ENCODE data around the gene AP1S1. TPM values are rescaled to one million over a fixed set of nuclear protein-coding genes. Genes with fewer than 3 reads are reported as not detected.
A peak's percentile ranks its signal among the peaks of the same experiment; 100 is the strongest.

Gene AP1S1
- polyA plus RNA-seq, 1 donor (not counting 4 experiments of a cell fraction or from before 2014, with no cell fraction given): 279 TPM

DNA sequence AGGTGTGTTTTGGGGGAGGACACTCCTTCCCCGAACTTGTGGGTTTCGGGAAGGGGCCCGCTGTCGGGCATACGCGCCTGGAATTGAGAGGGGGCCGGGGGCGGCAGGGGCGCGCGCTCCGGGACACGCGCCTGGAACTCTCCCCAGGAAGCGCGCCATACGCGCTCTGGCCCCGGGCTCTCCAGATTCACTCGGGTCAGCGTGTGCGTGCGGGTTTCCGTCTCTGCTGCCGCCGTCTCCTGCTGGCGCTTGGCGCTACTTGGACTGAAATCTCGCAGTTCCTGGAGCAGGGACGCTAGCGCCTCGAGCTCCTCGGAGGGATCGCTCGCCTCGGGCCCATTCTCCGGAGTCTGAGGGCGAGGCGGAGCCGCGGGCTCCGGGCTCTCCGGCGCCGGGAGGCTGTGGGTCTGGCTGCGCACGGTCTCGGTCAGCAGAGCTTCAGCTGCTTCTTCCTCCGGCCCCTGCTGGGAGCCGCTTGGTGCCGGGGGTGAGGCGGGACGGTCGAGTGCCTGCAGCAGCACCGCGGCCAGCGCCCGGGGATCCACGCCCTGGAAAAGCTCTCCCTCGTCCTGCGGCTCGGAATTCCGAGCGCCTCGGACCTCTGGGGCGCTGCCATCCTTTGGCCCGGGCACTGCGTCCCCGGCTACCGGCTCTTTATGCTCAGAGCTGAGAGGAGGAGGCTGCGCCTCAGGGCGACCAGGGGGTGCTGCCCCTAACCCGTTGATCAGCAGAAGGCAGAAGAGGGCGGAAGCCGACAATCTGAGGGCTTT is 10.0 kb downstream of the AP1S1 start:
- Histone ChIP-seq H3K4me2 (ENCODE audit: control insufficient read depth, extremely low read depth, insufficient read depth, low read depth, low read length) (peak overlapping the region; percentile 76), H3K27ac (ENCODE audit: control insufficient read depth, insufficient read depth, low read length) (no peak overlapping the region), H3K79me2 (ENCODE audit: control insufficient read depth, insufficient read depth, low read length) (no peaks in the 10 kb centered on the region), H3K4me3 (ENCODE audit: control insufficient read depth in 2 of 3, extremely low read depth in 1 of 3, insufficient read depth in 2 of 3, low read depth in 1 of 3, low read length in 3 of 3) (peak overlapping the region; percentile 34 to 57 (median 51)), H3K36me3 (ENCODE audit: control insufficient read depth in 2 of 2, extremely low read depth in 1 of 2, insufficient read depth in 2 of 2, low read length in 2 of 2) (peaks cover 11 to 20% of the 10 kb centered on the region in 2 experiments), H3K9ac (ENCODE audit: control insufficient read depth, extremely low read depth, insufficient read depth, low read length) (peak overlapping the region; percentile 44), H3K9me3 (ENCODE audit: control insufficient read depth, low read depth, low read length) (no peaks in the 10 kb centered on the region), H4K20me1 (ENCODE audit: control insufficient read depth, extremely low read depth, insufficient read depth, low read length) (peaks cover 3% of the 10 kb centered on the region), H3K9me1 (ENCODE audit: control insufficient read depth, extremely low read depth, insufficient read depth, low read length) (no peaks in the 10 kb centered on the region), H2AFZ (ENCODE audit: control insufficient read depth, low read length) (no peak overlapping the region), H3K4me1 (ENCODE audit: control insufficient read depth, extremely low read depth, insufficient read depth, low read length) (peaks cover 38% of the 10 kb centered on the region), H3K27me3 (ENCODE audit: control insufficient read depth, extremely low read depth, insufficient read depth, low read length) (peaks cover 45% of the 10 kb centered on the region)
- dilution Hi-C loops (cut with MboI; ENCODE audit: extremely low pct_ligation_motif_present, low sequenced_read_pairs): no loop called here
- DNase-seq (ENCODE audit: low read depth, low spot score) (no peak), FAIRE-seq (no peak)
- TF ChIP-seq, protein P1, sequence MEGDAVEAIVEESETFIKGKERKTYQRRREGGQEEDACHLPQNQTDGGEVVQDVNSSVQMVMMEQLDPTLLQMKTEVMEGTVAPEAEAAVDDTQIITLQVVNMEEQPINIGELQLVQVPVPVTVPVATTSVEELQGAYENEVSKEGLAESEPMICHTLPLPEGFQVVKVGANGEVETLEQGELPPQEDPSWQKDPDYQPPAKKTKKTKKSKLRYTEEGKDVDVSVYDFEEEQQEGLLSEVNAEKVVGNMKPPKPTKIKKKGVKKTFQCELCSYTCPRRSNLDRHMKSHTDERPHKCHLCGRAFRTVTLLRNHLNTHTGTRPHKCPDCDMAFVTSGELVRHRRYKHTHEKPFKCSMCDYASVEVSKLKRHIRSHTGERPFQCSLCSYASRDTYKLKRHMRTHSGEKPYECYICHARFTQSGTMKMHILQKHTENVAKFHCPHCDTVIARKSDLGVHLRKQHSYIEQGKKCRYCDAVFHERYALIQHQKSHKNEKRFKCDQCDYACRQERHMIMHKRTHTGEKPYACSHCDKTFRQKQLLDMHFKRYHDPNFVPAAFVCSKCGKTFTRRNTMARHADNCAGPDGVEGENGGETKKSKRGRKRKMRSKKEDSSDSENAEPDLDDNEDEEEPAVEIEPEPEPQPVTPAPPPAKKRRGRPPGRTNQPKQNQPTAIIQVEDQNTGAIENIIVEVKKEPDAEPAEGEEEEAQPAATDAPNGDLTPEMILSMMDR (optimal IDR thresholded peaks at IDR 0.05 in 1 of 3, IDR thresholded peaks at IDR 0.05 in 1 of 3, conservative IDR thresholded peaks at IDR 0.05 in 1 of 3; ENCODE audit: extremely low read depth in 1 of 3, insufficient read depth in 2 of 3, low read length in 3 of 3): no peak
- no peak for TF ChIP-seq EZH2 (IDR thresholded peaks at IDR 0.05; ENCODE audit: low read length)

DNA sequence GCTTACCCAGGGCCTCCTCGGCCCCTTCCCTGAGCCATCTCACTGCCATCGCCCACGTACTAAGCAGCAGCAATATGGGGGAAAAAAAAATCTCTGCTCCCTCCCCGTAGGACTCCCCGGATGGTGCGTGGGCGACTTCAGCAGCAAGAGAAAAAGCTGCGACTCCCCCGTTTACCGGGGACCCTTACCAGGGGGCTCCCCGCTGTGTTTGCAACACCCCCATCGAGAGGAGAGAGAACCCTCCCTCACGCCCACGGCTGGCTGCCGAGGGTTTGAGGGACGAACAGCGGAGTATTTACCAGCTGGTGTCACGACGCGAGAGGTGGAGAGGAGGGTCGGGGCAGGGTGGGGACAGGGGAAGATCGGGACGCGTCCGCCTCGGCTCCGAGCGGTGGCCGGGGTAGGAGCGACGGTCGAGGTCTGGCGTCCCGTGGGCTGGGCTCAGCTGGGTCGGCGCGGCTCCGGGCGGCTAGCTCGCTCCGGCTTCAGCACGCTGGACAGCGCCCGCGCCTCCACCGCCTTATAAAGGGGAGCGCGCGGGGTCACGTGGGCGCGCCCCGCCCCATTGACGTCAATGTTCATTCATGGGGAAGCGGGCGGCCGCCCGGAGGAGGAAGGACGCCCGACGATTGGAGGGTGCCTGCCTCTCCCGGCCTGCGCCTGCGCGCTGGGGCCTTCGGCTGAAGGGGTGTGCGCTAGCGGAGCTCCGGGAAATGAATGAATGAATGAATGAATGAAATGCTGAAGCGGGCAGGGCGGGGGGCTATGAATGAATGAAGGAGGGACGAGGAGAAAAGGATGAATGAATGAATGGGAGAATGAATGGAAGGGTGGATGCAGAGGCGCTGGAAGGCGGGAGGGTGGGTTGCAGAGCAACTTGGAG is 11.0 kb downstream of the AP1S1 start, which contains the start of gene VGF:
VGF (minus strand) TSS at position 495 of the 883 bp plus-strand sequence. CDS start 726 bp downstream, outside the sequence.
- no peak for FAIRE-seq
- Histone ChIP-seq H4K20me1 (ENCODE audit: control insufficient read depth, extremely low read depth, insufficient read depth, low read length) (peaks cover 3% of the 10 kb centered on the region), H3K27ac (ENCODE audit: control insufficient read depth, insufficient read depth, low read length) (no peak within 1 kb of the TSS), H3K9ac (ENCODE audit: control insufficient read depth, extremely low read depth, insufficient read depth, low read length) (no peak within 1 kb of the TSS), H3K4me3 (ENCODE audit: control insufficient read depth in 2 of 3, extremely low read depth in 1 of 3, insufficient read depth in 2 of 3, low read depth in 1 of 3, low read length in 3 of 3) (peak within 1 kb of the TSS; percentile 34 to 64 (median 62)), H2AFZ (ENCODE audit: control insufficient read depth, low read length) (peak within 1 kb of the TSS; percentile 37), H3K4me2 (ENCODE audit: control insufficient read depth, extremely low read depth, insufficient read depth, low read depth, low read length) (peak within 1 kb of the TSS; percentile 91), H3K36me3 (ENCODE audit: control insufficient read depth in 2 of 2, extremely low read depth in 1 of 2, insufficient read depth in 2 of 2, low read length in 2 of 2) (peaks cover 5 to 15% of the 10 kb centered on the region in 2 experiments), H3K79me2 (ENCODE audit: control insufficient read depth, insufficient read depth, low read length) (no peaks in the 10 kb centered on the region), H3K9me3 (ENCODE audit: control insufficient read depth, low read depth, low read length) (no peaks in the 10 kb centered on the region), H3K9me1 (ENCODE audit: control insufficient read depth, extremely low read depth, insufficient read depth, low read length) (no peaks in the 10 kb centered on the region), H3K27me3 (ENCODE audit: control insufficient read depth, extremely low read depth, insufficient read depth, low read length) (peaks cover 55% of the 10 kb centered on the region), H3K4me1 (ENCODE audit: control insufficient read depth, extremely low read depth, insufficient read depth, low read length) (peaks cover 34% of the 10 kb centered on the region)
- dilution Hi-C loops (cut with MboI; ENCODE audit: extremely low pct_ligation_motif_present, low sequenced_read_pairs): no loop called here
- DNase-seq (ENCODE audit: low read depth, low spot score): no peak
- TF ChIP-seq, protein P1 (optimal IDR thresholded peaks at IDR 0.05 in 1 of 3, IDR thresholded peaks at IDR 0.05 in 1 of 3, conservative IDR thresholded peaks at IDR 0.05 in 1 of 3; ENCODE audit: extremely low read depth in 1 of 3, insufficient read depth in 2 of 3, low read length in 3 of 3): no peak
- no peak for TF ChIP-seq EZH2 (IDR thresholded peaks at IDR 0.05; ENCODE audit: low read length)

All from keratinocyte (primary cell).